GM04504 (cell line): Measurements from ENCODE around the gene IFRD2.

Experiments used
- DNase-seq: peaks from one replicate; pipeline ENCODE4 v3.0.0-alpha.2; 2012; ENCODE audit warnings: low read depth

Gene IFRD2

GRCh38 chr3:50292159-50293078, at the start of gene IFRD2:
IFRD2 (minus strand) TSS chr3:50292429; CDS start chr3:50292274, 155 bp downstream.
- DNase-seq: peak; percentile 94

DNA sequence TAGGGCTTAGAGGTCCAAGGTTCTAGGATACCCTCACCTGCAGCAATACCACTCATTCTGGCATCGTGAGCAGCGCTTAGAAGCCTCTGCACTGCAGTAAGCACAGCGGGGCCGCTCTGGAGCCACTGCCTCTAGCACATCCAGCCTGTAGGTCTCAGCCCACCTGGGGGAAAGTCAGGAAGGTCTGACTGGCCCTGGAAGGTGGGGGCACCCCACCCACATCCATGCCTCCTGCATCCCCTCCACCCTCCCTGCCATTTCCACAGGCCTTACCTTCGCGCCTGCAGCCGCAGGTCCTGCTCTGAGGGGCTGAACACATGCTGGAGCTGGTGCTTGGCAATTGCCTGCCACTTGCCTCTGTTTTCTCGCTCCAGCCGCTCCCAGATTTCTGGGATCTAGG, 49.3 kb upstream of the IFRD2 start:
- no peak for DNase-seq

DNA sequence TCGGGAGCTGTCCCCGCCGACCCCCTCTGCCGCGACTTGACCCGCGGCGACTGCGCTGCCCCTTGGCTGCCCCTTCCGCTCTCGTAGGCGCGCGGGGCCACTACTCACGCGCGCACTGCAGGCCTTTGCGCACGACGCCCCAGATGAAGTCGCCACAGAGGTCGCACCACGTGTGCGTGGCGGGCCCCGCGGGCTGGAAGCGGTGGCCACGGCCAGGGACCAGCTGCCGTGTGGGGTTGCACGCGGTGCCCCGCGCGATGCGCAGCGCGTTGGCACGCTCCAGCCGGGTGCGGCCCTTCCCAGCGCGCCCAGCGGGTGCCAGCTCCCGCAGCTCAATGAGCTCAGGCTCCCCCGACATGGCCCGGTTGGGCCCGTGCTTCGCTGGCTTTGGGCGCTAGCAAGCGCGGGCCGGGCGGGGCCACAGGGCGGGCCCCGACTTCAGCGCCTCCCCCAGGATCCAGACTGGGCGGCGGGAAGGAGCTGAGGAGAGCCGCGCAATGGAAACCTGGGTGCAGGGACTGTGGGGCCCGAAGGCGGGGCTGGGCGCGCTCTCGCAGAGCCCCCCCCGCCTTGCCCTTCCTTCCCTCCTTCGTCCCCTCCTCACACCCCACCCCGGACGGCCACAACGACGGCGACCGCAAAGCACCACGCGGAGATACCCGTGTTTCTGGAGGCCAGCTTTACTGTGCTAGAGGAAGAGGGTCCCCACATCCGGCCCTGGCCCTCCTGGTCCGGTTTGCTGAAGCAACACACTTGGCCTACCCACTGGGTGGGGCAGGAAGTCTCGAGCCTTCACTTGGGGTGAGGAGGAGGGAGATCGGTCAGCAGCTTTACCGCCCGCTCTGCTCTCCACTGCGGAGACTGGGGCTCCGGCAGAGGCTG, 48.5 kb upstream of the IFRD2 start, which contains the start of gene RASSF1:
Gene RASSF1 (minus strand): TSS at position 389 of the 882 bp plus-strand sequence. CDS start 31 bp downstream, at position 358.
- no peak for DNase-seq

DNA sequence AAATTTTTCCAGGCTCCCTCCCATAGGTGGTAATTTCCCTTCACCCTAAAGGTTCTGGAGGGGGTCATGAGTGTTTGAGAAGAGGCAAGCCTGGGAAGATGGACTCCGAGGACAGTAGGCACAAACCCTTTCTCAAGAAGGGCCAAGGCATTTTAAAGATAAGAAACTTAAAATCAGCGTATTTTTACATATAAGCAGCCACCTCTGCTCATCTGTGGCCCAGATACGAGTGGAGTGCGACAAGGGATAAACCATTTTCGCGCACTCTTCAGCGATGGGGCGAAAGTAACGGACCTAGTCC, 47.9 kb upstream of the IFRD2 start:
- DNase-seq: no peak

DNA sequence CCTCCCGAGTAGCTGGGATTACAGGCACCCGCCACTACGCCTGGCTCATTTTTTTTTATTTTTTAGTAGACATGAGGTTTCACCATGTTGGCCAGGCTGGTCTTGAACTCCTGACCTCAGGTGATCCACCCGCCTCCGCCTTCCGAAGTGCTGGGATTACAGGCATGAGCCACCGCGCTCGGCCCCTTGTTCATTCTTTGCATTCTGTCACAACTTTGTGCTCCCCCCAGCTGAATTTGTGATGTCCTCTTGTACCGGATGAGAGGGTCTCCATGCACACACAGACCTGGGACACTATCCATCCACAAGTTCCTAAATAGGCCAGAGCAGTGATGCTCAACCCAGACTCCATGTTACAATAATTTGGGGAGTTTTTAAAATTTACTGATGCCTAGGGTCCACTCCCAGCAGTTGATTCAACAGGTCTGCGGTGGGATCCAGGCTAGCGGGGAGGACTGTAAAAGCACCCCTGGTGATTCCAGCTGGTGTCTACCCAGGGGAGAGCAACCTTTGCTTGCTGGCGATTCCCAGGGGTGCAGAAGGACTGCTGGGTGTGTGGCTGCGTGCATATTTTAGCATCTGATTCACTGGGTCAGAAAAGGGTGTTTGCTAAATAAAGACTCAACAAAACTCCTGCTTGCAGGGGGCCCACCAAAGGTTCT, 47.4 kb upstream of the IFRD2 start:
- DNase-seq: no peak

GRCh38 chr3:50338965-50339364, 46.7 kb upstream of the IFRD2 start:
- DNase-seq: no peak

DNA sequence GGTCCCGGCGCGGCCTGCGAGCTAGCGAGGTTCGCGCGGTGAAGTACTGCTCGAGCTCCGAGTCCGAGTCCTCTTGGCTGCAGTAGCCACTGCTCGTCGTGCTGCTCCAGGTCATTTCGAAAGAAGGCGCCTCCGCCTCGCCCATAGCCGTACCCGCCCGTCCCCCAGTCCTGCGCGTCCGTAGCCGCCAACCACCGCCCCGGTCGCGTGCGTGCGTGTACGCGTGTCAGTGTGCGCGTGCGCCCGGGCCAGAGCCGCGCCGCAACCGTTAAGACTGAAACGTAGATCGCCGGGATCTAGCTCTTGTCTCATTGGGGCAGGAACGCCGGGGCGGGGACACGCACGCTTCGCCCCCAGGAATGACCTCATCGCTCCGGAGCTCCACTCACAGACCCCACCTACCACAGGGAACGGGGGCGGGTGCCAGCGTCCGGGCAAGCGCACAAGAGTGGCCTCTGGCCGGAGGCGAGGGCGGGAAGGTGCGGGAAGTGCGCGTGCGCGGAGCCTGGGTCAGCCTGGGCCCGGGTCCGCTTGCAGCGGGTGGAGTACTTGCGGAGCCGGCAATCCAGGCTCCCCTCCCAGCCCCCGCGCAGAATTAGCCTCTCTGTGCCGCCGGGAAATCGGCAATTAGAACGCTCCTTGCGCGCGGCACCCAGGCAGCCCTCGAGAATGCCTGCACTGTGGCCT, 45.1 kb upstream of the IFRD2 start:
- peak; percentile 99 for DNase-seq

- DNase-seq: no peak
Observed at GRCh38 chr3:50336452-50337174, 44.4 kb upstream of the IFRD2 start.

- DNase-seq: no peak
Observed at GRCh38 chr3:50334339-50335075, 42.3 kb upstream of the IFRD2 start.

GRCh38 chr3:50333744-50334328, 41.6 kb upstream of the IFRD2 start:
- DNase-seq: no peak

DNA sequence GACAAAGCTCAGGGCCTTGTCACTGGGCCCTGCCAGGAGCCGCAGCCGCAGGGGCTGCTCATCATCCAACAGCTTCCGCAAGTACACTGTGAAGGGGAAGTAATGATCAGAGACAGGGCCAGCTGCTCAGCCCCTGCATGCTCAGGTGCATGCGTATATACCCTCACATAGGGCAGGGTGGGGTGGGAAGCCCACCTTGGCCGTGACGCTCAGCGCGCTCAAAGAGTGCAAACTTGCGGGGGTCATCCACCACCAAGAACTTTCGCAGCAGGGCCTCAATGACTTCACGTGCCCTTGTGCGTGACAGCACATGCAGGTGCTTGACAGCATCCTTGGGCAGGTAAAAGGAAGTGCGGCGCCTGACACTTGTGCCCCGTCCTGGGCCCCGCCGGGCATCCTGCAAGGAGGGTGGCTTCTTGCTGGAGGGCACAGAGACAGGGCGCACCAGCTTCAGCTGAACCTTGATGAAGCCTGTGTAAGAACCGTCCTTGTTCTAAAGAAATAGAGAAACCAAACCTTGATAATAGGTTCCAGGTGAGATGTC, 39.2 kb upstream of the IFRD2 start:
- DNase-seq: no peak

GRCh38 chr3:50330330-50330729, 38.1 kb upstream of the IFRD2 start:
- DNase-seq: no peak

DNA sequence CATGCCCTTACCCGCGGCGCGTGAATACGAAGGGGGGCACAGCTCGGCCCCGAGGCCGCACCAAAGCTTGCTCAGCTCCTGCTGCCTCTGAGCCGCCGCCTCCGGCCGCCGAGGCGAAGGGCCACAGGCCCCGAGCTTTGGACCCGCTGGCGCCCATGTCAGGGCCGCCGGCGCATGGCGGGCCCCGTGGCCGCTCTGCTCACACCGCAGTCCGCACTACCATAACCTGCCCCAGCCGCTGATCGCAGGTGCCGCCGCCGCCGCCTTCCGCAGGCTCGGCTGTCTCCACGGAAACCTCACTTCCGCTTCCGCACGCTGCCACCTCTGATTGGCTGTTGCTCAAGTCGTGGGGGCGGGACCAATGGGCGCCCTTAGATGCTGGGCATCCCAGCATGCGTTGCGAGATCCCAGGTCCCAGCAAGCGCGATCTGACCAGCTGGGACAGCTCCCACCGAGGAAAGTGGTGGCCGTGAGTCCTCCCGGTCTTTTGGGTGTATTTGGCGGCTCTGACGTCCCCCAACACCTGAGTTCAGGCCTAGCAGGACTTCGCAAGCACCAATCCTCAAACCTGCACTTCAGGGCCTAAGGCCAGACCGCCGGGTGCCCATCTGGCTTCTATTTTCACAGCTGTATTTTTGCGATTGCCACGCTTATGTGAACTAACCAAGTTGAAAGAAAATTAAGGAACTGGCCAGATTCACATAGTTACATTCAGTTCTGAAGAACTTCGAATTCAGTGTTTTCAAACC, 35.9 kb upstream of the IFRD2 start, which contains the start of gene TUSC2:
Gene TUSC2 (minus strand): TSS at position 281 of the 749 bp plus-strand sequence. CDS start 124 bp downstream, at position 157.
- DNase-seq: peak; percentile 88

DNA sequence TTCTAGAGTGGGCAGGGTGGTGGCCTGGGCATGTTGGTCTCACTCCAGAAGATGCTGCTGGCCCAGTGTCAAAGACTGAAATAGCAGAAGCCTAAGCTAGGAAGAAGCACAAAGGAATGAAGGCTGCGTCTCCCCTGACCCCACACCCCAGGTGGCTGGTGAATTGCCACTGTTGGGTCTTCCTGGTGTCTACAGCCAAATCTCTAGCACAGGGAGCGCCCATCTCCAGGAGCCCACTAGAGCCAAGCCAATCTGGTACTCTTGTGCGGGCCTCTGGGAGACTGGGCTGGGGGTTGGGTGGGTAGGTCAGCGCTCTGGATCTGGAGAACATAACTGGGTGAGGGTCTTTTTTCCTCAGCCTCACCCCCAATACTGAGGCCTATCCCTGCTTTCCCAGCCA, 34.9 kb upstream of the IFRD2 start:
- no peak for DNase-seq

DNA sequence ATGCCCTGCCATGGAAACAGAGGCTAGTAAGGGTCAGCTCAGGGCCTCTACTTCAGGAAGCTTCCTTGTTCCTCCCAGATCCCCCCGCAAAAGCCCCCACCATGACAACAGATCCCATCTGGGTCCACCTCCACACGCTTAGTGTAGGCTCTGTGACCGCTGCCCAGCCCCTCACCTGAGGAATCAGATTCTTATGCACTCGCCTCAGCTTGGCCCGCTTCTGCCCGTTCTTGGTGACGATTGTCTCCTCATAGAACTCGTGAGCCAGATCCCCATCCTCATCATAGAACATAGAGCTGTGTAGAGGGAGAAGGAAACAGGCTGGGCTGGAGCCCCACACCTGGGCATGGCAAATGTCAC, 33.9 kb upstream of the IFRD2 start:
- no peak for DNase-seq

DNA sequence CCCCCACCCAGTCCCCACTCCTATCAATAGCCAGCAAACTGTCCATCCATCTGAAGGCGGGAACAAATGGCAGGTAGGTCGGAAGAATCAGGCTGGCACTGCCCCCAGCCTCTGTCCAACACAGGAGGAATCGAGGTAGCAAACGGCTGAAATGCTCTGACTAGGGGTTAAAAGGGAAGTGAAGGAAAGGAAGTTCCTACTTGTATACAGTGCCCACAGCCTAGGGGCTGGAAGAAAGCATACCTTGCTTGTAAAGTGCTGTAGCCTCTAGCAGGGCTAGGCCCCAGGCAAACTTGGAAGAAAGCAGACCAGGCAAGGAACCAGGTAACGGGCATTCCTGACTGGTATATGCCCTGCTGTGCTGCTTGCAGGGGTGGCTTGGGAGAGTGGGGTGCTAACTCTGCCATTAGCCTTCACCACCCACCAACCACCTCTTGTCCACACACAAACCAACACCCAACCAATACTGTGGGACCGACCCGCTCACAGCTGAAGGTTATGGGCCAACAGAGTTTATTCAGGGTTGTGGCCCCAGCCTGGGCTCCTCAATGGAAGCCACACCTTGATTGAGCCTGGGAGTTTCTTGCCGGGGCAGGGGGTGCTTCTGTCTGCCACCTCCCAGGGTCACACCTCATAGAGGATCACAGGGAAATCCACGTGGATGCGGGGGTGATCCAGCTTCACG, 33.4 kb upstream of the IFRD2 start:
- no peak for DNase-seq

DNA sequence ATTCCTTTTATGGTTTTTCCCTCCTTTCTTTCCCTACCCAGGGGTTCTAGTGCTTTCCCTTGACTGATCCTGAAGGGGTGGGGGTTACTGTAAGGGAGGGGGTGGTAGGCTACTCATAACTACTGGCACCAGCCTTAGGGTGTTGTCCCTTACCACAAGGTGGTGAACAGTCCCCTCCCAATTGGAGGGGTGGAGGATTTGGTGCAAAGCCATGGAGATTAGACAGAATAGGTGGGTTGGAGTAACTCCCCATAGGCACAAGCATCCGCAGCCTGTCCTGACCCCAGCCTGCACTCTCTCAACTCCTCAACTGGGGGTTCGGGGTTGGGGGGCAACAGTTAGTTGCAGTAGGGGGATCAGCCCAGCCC, 32.9 kb upstream of the IFRD2 start:
- DNase-seq: no peak

DNA sequence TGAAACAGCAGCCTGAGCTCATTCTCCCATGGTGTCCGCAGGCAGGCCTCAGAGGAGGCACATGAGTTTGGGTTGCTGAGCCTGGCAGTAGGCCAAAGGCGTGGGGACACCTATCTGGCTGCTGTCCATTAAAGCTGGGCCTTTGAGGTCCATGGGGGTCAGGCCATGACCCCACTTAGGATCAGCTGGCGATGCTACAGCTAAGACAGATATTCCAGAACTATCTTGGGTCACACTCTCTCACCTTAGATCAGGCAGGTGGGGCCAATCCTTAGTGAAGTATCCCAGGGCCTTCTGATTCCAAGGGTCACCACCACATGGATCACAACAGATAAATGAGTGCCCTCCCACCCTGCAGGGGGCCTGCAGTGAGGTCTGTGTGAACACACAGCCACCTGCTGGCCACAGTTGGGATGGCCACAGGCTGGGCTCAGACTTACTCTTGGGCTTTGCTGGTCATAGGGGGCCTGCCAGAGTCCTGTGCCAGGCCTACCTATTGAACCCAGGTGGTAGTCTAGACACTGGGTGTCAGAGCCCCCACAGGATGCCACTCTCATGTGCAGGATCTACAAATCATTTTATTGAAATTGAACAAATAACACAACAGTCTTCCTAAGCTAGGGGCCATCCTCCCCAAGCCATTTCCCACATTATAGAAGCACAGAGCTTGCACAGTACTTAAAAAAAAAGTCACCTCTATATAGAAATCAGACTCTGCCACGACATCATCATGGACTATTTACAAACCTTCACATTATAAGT, 32.3 kb upstream of the IFRD2 start:
- DNase-seq: no peak
